ENCODE results near the gene BARHL1.

BARHL1 gene

GRCh38 chr9:132626285-132626684, 43.9 kb downstream of the BARHL1 start:
- DNase-seq = no peak

DNA sequence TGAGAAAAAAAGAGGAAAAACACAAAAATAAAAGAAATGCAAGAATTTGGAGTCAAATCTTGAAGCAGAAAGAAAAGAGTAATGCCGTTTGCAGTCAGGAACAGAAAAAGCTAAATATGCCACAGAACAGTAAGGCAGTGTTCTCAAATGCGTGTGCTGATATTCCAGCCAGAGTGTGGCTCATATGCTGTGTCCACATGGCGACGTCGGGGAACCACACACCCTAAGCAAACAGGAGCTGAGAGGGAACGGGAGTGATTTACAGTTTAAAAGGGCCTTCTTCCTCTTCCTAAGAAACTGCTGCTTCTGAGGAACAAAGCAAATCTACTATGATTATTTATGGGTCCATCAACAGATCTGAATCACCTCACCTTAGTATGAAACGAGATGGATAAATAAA, 44.7 kb downstream of the BARHL1 start:
- no peak for DNase-seq

DNA sequence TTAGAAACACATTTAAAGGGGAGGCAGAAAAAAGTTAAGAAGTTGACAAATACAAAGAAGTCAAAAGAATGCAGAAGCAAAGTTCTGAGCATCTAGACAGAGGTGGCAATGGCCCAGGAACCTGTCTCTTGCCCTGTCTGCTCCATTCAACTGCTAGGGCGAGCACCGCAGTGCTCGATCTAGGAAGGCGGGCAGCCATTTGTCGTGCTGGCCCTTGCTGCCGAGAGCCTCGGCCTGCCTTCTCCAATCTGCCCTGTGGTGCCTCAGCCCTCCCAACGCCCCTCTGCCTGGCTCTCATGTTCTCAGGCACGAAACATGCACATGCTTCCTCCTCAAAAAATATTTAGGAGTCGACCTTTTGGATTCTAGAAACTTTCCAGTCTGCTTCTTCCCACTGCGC, 45.2 kb downstream of the BARHL1 start:
- no peak for DNase-seq

DNA sequence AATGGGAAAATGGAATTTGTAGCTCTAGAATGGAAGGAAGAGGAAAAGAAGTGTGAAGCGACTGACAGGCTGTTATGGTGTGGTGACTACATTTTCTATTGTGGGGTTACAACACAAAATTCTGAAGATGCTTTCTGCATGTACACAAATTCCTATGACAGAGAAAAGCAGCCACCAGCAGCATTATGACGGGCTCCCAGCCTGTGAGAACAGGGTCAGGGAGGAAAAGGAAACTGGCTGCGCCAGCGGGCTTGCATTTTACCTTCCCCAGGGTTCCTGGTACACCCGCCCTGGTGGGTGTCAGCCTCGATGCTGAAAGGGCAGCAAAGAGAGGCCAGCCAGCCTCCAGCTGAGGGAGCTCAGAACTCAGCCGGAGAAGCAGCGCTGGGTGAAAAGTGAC, 46.3 kb downstream of the BARHL1 start:
- DNase-seq = no peak

GRCh38 chr9:132630116-132630515, 47.7 kb downstream of the BARHL1 start:
- no peak for DNase-seq

DNA sequence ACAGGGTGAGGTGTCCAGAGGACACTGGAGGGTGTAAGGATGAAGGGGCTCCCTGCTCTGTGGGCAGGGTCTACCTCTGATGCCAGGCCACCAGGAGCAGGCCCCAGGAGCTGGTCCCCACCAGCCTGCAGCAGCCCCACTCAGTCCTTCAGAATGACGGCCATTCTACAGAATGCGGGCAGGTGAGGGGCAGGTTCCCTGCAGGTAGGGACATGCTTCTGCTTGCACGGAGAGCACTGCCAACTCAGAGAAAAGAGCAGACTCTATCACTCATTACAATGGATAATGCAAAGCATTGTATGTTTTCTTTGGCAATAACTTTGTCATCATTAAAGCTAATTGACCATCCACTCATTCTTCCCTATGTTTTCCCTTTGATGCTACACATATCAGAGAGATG, 48.4 kb downstream of the BARHL1 start:
- no peak for DNase-seq

DNA sequence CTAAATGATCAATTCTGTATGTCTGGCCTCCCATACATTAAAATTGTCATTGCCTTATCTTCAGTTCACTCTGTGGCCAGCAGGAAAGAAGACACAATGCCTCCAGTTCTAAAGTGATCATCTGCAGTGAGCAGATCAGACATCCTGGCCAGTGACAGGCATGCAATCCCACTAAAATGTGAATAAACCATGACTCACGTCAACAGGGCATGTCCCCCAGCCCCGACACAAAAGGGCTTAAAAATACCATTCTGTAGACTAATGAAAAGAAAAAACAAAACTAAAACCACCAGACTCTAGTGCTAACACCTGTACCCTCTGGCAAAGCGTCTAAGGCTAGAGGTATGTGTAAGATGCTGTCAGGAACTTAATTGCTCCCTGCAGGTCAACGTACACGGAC, 48.9 kb downstream of the BARHL1 start:
- no peak for DNase-seq

- DNase-seq = no peak
These were observed 49.3 kb downstream of the BARHL1 start for GRCh38 chr9:132631685-132632084.

DNA sequence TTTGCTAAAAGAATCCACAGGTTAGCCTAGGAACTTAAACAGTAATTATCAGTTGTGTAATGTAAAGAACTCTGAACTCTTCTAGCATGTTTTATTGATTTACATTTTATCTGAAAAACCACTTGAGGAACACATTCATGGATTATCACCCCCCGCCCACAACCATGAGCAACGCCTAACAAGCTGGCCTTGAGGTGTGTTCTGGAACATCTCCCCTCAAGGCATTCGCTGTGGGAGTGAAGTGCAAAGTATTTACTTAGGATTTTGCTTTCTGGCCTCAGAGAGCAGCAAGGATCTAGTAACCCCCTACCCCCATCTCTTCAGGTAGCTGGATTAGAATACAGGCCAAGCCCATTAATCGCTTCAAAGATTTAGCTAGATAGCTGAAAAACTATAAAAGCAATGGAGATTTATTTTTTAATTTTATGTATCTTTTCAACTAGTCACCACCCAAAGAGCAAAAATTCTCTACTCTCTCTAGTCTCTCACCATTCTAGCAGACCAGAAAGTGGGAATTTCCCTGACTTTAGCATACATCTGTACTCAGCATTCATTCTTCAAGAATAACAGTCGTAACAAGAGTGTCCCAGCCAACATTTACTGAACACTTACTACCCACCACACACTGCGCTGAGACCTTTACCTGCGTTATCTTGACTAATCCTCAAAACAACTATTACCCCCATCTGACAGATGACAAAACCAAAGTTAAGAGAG, 50.2 kb downstream of the BARHL1 start:
- no peak for DNase-seq

DNA sequence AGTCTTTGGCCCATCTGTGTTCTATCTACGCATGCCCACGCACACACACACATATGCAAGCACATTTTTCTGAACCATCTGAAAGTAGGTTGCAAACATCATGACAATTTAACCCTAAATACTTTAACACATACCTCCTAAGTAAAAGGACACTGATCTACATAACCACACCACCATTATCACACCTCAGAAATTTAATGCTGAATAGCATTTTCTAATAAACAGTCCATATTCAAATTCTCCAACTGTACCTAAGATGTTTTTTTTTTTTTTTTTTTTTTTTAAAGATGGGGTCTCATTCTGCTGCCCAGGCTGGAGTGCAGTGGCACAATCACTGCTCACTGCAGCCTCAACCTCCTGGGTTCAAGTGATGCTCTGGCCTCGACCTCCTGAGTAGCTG, 51.9 kb downstream of the BARHL1 start:
- DNase-seq = no peak

- DNase-seq = no peak
These were observed 54.9 kb downstream of the BARHL1 start for GRCh38 chr9:132637351-132637750.

DNA sequence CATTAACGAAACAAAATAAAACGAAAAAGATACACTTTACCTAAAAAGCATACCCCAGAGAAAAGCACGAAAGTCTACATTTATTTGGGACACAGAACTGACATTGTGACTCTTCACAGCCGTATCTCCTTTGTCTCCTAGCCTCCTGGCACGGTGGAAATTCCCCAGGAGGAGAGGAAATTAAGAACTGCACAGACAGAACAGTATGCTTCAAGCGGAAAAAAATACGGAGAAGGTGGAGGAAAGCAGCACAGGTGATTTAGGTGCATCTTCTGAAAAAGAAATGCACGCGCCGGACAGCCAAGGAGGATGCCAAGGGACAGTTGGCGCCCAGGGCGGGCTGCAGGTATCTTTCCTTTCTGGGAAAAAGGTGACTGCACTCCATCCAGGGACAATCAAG, 55.4 kb downstream of the BARHL1 start:
- no peak for DNase-seq

- DNase-seq = no peak
These were observed 55.8 kb downstream of the BARHL1 start for GRCh38 chr9:132638240-132638639.

DNA sequence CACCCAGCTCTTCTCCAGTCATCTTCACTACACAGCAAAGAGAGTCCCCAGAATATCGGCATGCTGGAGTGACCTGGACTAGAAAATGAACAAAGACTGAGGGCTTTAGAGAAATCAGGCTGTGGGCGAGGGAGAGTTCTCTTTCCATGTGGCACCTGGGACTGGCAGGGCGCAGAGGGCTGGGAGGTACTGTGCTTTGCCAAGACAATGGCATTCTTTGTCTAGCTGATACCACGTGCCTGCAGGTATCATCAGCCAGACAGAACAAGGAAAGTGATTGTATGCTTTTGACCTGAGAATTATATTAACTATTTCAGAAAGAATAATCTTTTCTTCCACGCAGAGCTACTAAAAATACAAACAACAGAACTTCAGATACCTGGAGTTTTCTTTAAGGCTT, 56.9 kb downstream of the BARHL1 start:
- no peak for DNase-seq

Data from stimulated activated naive CD4-positive, alpha-beta T cell (primary cell).